Activated CD8-positive, alpha-beta memory T cell treated with anti-CD3 and anti-CD28 coated beads for 48 hours (primary cell): ENCODE measurements around the gene CD8B.

Experiments
- DNase-seq, 3 experiments: peaks; one replicate each; pipeline ENCODE4 v3.0.0-alpha.2; 2020; ENCODE audit warnings: low read depth in 2 of 3, low spot score in 2 of 3

CD8B gene

GRCh38 chr2:86806059-86806857, 55.4 kb downstream of the CD8B start:
- no peak for DNase-seq

DNA sequence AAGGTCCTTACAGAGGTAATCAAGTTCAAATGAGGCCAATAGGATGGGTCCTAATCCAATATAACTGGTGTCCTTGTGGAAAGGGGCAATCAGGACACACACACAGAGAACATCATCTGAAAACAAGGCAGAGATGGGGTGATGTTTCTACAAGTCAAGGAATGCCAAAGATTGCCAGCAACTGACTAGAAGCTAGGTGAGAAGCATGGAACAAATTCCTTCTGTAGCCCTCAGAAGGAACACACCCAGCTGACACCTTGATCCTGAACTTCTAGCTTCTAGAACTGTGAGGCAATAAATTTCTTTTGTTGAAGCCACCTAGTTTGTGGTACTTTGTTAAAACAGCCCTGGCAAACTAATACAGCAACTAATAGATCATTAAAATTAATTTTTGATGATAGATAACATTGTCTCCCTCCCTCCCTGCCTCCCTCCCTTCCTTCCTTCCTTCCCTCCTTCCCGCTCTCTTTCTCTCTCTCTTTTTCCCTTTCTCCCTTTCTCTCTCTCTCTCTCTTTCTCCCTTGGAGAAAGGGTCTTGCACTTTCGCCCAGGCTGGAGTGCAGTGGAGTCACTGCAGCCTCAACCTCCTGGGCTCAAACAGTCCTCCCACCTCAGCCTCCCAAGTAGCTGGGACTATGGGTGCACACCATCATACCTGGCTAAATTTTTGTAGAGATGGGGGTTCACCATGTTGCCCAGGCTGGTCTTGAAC, 60.7 kb downstream of the CD8B start:
- DNase-seq, result no peak

DNA sequence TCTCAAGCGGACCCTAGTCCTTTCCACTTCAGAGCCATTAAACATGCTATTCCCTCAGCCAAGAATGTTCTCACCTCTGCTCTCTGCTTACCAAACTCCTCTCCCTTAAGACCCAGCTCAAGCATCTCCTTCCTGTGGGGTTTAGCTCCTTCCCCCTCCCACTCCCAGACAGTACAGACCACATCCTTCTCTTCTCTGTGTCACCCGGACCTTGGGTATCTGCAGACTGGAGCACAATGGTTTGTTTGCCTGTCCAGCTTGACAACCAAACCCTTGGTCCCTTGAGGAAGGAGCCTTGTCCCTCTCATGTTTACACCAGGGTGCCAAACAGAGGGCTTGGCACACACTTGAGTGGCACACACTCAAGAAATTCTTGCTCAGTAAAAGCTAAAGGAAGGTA, 66.8 kb downstream of the CD8B start:
- DNase-seq, result no peak

DNA sequence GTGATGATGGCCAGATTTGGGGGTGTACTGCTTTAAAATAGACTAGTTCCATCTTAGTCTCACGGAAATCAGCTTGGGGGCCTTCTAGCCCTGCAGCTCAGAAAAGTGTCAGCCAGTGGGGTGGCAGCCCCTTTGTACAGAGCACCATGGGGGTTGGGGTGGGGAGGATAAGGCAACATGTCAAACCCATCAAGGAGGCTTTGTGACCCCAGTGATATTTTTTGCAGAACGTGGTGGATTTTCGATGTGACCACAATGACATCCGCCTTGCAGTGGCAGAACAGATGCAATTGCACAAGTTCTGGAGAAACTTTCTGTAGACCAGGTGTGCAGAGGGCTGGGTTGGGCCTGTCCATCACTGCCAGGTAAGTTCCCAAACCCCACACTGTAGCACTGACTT, 67.9 kb downstream of the CD8B start:
- DNase-seq, result no peak

DNA sequence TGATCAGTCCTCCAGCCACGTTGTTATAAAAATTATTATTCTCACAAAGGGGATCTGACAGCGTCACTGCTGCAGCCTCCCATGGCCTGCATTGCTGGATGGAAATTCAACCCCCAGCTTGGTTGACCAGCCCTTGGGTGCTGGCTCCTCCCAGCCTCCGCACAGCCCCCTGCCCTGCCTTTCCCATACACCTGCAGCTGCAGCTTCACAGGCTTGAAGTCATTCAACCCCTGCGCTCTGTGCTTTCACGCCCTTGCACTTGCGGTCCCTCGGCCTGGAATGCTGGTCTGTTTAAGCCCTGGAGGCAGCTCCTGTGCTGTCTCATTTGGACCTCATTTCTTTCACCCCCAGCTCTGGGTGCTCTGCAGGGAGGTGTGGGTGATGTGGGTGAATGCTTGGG, 70.1 kb downstream of the CD8B start:
- no peak for DNase-seq

- DNase-seq, result peak; percentile 65 to 73 (median 66)
Observed at GRCh38 chr2:86790676-86791572, 70.8 kb downstream of the CD8B start, which contains the start of gene CD8A. Gene CD8A (minus strand): TSS chr2:86790913. CDS start chr2:86790825, 88 bp downstream.

- peak in 1 of 3 experiments; percentile 41 for DNase-seq
Observed at GRCh38 chr2:86790134-86790675, 71.5 kb downstream of the CD8B start.

GRCh38 chr2:86789687-86790133, 72.0 kb downstream of the CD8B start:
- no peak for DNase-seq

DNA sequence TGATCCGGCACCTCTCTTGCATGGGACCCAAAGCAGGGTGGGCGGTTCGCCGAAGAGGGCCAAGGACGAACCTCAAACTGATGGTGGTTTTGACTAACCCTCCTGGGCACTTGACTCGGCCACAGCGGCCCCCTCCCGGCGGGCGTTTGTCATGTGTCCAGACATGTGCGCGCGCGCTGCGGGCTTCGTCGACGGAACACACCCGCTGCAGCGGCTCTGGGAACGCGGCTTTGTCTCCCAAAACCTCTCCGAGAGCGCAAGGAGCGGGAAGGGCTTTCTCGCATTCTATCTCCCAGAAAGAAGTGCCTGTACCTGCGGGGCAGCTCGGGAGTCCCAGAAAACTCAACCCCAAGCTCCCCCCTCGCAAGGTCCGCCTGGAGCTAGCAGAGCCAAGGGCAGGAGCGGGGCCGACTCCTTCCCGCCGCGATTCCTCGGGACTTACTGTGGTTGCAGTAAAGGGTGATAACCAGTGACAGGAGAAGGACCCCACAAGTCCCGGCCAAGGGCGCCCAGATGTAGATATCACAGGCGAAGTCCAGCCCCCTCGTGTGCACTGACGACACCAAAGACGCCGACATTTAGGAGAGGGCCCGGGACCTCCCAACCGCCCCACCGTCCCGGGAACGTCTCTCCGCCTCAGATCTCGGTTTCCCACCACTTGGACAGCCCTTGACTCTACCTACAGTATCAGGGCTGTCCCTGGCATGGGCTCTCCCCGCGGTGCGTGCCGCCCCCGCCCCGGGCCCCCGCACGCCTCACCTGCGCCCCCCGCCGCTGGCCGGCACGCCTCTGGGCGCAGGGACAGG, 72.6 kb downstream of the CD8B start:
- DNase-seq, result peak in 2 of 3 experiments; percentile 35 to 43

GRCh38 chr2:86788165-86788564, 73.5 kb downstream of the CD8B start:
- DNase-seq, result no peak

DNA sequence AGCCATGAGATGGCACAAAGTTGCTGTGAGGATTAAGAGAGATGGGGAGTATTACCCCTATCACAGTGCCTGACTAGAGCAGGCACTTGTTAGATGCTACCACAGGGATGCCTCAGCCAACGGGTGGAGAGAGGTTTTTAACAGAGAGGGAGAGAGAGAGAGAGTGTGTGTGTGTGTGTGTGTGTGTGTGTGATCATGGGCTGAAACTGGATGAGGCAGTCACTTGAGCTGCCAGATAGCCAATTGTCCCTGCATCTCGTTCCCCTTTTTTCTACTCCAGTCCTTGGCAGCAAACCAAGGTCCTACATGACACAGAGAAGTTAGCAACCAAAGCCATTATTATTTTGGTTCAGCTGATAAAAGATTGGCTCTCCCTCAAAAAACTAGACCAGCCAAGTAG, 74.0 kb downstream of the CD8B start:
- no peak for DNase-seq

GRCh38 chr2:86786001-86786536, 75.6 kb downstream of the CD8B start:
- DNase-seq, result peak in 2 of 3 experiments; percentile 45 to 47

DNA sequence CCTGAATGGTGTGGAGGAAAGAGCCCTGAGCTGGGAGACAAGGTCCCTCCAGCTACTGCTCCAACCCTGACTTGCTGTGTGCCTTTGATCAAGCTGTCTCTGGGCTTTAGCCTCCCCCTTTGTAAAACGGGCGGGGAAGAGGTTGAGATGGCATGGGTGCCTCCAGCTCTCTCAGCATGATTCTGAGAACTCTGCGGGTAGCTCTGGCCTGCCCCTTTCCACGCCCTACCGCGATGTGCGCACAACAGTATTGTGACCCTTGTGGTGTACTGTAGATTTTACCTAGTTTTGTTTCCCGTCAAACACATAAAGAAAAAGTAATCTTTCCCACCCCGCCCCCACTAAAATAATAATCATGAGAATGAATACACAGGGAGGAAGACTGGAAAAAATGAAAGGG, 76.2 kb downstream of the CD8B start:
- DNase-seq, result peak in 1 of 3 experiments; percentile 57

DNA sequence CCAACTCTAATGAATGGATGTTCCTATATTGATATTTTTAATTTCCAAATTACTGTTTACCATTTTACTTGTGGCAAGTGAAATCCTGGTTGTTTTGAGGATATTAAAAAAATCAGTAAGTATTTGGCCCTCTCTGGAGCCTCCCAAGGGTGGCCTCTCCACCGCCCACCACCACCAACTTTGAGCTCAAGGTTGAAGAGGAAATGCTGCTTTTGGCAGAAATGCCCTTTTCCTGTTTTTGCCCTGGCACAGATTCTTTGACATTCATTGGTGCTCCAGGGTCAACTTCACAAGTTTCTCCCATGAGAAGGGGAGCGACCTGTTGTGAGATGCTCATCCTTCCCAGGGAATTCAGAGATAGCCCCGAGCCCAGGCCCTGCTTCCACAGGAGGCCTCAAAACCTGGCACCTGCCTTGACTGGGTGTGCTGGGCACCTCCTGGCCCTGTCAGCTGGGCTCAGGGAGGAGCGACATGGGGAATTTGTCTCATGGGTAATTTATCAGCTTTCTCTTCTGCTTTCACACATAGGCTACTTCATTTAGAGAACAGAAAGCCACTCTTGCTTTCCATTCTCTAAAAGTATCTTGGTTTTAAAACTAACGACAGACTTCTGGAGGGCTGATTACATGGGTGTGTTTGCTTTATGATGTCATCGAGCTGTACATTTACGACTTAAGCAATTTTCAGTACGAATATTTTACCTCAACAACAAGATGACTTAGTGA, 77.9 kb downstream of the CD8B start:
- DNase-seq, result no peak

DNA sequence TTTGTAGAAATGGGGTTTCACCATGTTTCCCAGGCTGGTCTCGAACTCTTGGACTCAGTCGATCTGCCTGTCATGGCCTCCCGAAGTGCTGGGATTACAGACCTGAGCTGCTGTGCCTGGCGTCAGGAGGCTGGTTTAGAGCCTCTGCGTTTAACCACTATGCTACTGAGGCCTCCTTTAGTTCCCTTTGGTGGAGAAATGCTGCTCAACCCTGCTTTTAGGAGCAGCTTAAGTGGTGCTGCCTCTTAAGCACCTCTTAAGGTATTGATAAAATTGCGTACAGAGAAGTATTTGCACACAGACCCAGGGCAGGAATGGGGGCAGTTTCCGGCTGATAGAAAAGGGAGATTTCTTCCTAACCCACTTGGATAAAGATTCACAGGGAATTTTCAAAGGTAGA, 78.9 kb downstream of the CD8B start:
- DNase-seq, result no peak

- no peak for DNase-seq
Observed at GRCh38 chr2:86781363-86781762, 80.3 kb downstream of the CD8B start.

DNA sequence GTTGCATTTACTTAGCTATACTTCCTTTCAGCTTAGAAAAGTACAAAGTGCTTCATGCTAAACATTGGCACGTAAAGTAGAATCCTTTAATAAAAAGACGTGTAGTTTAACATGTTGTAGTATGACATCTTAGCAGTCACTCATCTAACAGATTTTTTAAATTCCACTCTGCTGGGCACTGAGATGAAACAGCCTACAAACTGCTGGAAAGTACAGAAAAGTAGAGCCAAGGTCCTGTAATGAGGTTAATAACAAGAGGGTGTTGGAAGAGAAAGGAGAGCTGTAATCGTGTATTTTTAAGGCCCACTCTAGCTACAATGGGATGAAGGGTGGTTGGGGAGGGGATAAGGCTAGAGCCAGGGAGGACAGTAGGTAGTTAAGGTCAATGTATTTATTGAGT, 81.7 kb downstream of the CD8B start:
- DNase-seq, result no peak

DNA sequence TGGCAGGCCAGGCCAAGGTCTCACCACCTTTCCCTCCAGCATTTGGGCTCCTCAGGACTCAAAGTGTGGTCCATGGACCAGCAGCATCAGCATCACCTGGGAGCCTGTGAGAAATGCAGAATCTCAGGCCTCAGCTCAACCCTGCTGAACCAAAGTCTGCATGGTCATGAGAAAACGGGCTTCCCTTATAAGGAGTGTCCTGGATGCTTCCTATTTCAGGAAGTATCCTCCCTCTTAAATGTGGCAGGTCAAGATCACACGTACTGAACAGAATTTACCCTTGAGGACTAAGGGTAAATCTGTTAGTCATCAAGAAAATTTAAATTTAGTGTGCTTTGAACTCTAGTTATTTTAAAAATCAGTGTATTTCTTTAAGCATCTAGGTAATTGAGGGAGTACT, 82.7 kb downstream of the CD8B start:
- no peak for DNase-seq

DNA sequence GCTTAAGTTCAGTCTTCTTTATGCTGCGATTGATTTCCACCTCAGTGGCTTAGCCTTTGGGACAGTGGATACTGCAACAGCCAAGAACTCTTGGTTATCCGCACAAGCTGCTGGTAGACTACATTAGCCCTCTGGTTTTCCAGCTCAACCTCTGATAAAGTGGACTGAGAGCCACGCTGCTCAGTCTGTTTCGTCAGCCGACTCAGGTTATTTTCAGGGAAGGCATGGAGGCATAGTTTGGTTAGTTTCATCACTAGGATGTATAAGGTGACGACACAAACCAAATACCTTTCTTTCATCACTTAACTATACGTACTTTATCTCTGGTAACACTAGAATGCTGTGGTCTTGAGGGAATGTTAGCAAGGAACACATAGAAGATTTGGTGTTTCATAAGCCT, 85.2 kb downstream of the CD8B start:
- no peak for DNase-seq
